Measurements from ENCODE around the gene KRTAP9-4.
"Not testable (repeated sequence)": the region's sequence is repeated elsewhere in the genome, so short reads cannot be mapped to it uniquely, and the experiment has no call there.

- not testable (repeated sequence) for TF ChIP-seq EZH2phosphoT487 (IDR thresholded peaks at IDR 0.05; ENCODE audit: low read depth); CTCF (IDR thresholded peaks at IDR 0.05; ENCODE audit: low read depth, low read length)
Measured at GRCh38 chr17:41249637-41250240, at the start of gene KRTAP9-4.
